SU-DHL-6 (cell line): Measurements from ENCODE around the gene TEX9.

ENCODE experiments used
- CTCF ChIP-seq: fragments of 200-600 bp; sonication (generic); IDR thresholded peaks from one replicate; pipeline ENCODE4 v1.5.1; 2017; ENCODE audit warnings: antibody characterized with exemption, mild to moderate bottlenecking, low read length, moderate library complexity; ENCODE audit not compliant: insufficient read depth, poor library complexity, severe bottlenecking
- EZH2phosphoT487 ChIP-seq: fragments of 200-600 bp; sonication (generic), shearing (Covaris generic); conservative IDR thresholded peaks from 2 replicates; pipeline ENCODE4 v1.6.1; 2018; ENCODE audit warnings: mild to moderate bottlenecking, antibody characterized with exemption, low read length, moderate library complexity, mixed read lengths

GRCh38 chr15:56445746-56446145 lies 80.5 kb downstream of the TEX9 start:
- TF ChIP-seq CTCF (no peak), EZH2phosphoT487 (no peak)
